ENCODE results near the gene SUN2. TPM values are rescaled to one million over a fixed set of nuclear protein-coding genes. Genes with fewer than 3 reads are reported as not detected.

Gene SUN2
- total RNA-seq, 1 experiment from 2014 or later = 104 TPM

DNA sequence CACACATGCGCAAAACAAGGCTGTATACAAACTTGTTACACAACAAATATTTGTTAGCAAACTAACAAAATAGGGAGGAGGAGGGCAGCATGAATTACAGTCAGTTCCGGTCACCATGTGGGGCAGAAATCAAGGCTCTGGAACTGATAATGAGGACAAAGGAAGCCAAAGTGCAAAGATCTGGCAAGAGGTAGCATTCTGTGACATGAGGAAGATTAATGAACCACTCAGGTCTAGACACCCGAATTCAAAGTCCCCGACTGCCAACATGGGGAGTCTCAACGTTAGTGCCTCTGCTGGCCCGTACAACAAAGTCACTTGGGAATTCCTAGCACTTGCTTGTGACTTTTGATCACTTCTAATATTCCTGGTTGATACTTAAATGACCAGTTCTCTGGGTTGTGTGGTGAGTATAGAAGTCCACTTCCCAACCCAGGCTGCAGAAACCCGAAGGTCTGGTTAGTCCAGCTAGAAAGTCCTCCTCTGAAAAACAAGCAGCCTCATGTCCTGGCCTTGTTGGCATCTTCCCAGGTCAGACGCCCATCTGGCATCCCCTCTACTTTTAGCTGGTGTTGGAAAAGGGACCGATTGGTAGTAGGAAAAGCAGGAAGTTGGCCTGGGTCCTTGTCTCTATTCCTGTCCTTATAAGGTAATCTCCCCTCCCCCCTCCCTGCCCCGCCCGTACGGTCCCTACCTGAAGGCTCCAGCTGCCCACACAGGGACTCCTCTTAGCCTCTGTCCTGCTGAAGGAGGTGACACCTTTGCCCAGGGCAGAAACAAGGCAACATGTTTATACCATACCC lies 1.6 kb downstream of the SUN2 start:
- TF ChIP-seq EZH2 (IDR thresholded peaks at IDR 0.05; ENCODE audit: borderline replicate concordance, low read depth, low read length, poor library complexity, severe bottlenecking) = no peak
- TF ChIP-seq, protein P1, sequence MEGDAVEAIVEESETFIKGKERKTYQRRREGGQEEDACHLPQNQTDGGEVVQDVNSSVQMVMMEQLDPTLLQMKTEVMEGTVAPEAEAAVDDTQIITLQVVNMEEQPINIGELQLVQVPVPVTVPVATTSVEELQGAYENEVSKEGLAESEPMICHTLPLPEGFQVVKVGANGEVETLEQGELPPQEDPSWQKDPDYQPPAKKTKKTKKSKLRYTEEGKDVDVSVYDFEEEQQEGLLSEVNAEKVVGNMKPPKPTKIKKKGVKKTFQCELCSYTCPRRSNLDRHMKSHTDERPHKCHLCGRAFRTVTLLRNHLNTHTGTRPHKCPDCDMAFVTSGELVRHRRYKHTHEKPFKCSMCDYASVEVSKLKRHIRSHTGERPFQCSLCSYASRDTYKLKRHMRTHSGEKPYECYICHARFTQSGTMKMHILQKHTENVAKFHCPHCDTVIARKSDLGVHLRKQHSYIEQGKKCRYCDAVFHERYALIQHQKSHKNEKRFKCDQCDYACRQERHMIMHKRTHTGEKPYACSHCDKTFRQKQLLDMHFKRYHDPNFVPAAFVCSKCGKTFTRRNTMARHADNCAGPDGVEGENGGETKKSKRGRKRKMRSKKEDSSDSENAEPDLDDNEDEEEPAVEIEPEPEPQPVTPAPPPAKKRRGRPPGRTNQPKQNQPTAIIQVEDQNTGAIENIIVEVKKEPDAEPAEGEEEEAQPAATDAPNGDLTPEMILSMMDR (conservative IDR thresholded peaks at IDR 0.05; ENCODE audit: low read depth, low read length) = no peak
- Histone ChIP-seq H3K4me3 (ENCODE audit: low read depth, low read length, poor library complexity, severe bottlenecking) (peak overlapping the region; percentile 97), H3K9me3 (ENCODE audit: low read depth, low read length, poor library complexity, severe bottlenecking) (no peaks in the 10 kb centered on the region), H3K27me3 (replicated peaks; ENCODE audit: insufficient read depth, low read depth, low read length, poor library complexity) (no peaks in the 10 kb centered on the region), H3K27ac (ENCODE audit: low read depth, low read length, poor library complexity, severe bottlenecking) (peak overlapping the region; percentile 29), H3K36me3 (ENCODE audit: insufficient read depth, low read length, poor library complexity, severe bottlenecking) (peaks cover 49% of the 10 kb centered on the region), H3K4me1 (ENCODE audit: insufficient read depth, low read length, poor library complexity, severe bottlenecking) (peaks cover 36% of the 10 kb centered on the region)
- BruUV-seq (replicated peaks) = TSS peak; percentile 50
- no peak for DNase-seq (ENCODE audit: low spot score)
- ChIA-PET POLR2A (ENCODE audit: low non-redundant PET) (interaction anchor here (0.6 kb wide), 1 partner anchor 809 kb away, joined by 8 read pairs; no protein-coding TSS in a partner anchor), CTCF (interaction anchor here (0.7 to 1.7 kb wide), 3 partner anchors 12 to 1499 kb away, joined by 4 to 8 read pairs (median 8); no protein-coding TSS in a partner anchor)
- intact Hi-C loops (cut with micrococcal nuclease; ENCODE audit: unreplicated experiment) = no loop called here

- POLR2A ChIA-PET (ENCODE audit: low non-redundant PET) = no interaction called here
- no TSS peak for BruUV-seq (replicated peaks)
Observed at GRCh38 chr22:38751422-38752346, 4.1 kb downstream of the SUN2 start.

GRCh38 chr22:38751066-38751421 lies 4.8 kb downstream of the SUN2 start:
- H3K27me3 ChIP-seq (replicated peaks; ENCODE audit: insufficient read depth, low read depth, low read length, poor library complexity) = no peaks in the 10 kb centered on the region
- intact Hi-C loops (cut with micrococcal nuclease; ENCODE audit: unreplicated experiment) = no loop called here
- H3K9me3 ChIP-seq (ENCODE audit: low read depth, low read length, poor library complexity, severe bottlenecking) = no peaks in the 10 kb centered on the region
- H3K27ac ChIP-seq (ENCODE audit: low read depth, low read length, poor library complexity, severe bottlenecking) = no peak overlapping the region
- no peak overlapping the region for H3K4me3 ChIP-seq (ENCODE audit: low read depth, low read length, poor library complexity, severe bottlenecking)
- ChIA-PET CTCF (no interaction called here), POLR2A (ENCODE audit: low non-redundant PET) (no interaction called here)
- no peak for DNase-seq (ENCODE audit: low spot score)
- TF ChIP-seq, protein P1 (conservative IDR thresholded peaks at IDR 0.05; ENCODE audit: low read depth, low read length) = no peak
- no peak for TF ChIP-seq EZH2 (IDR thresholded peaks at IDR 0.05; ENCODE audit: borderline replicate concordance, low read depth, low read length, poor library complexity, severe bottlenecking)
- H3K4me1 ChIP-seq (ENCODE audit: insufficient read depth, low read length, poor library complexity, severe bottlenecking) = peaks cover 11% of the 10 kb centered on the region
- H3K36me3 ChIP-seq (ENCODE audit: insufficient read depth, low read length, poor library complexity, severe bottlenecking) = peaks cover 79% of the 10 kb centered on the region
- BruUV-seq (replicated peaks) = no TSS peak

More at GRCh38 chr22:38751422-38752346, 4.1 kb downstream of the SUN2 start:
- TF ChIP-seq, protein P1 (conservative IDR thresholded peaks at IDR 0.05; ENCODE audit: low read depth, low read length) = no peak
- TF ChIP-seq EZH2 (IDR thresholded peaks at IDR 0.05; ENCODE audit: borderline replicate concordance, low read depth, low read length, poor library complexity, severe bottlenecking) = no peak
- intact Hi-C loops (cut with micrococcal nuclease; ENCODE audit: unreplicated experiment) = no loop called here
- H3K27ac ChIP-seq (ENCODE audit: low read depth, low read length, poor library complexity, severe bottlenecking) = no peak overlapping the region
- no peaks in the 10 kb centered on the region for H3K27me3 ChIP-seq (replicated peaks; ENCODE audit: insufficient read depth, low read depth, low read length, poor library complexity)
- peaks cover 16% of the 10 kb centered on the region for H3K4me1 ChIP-seq (ENCODE audit: insufficient read depth, low read length, poor library complexity, severe bottlenecking)
- no peak for DNase-seq (ENCODE audit: low spot score)
- H3K36me3 ChIP-seq (ENCODE audit: insufficient read depth, low read length, poor library complexity, severe bottlenecking) = peaks cover 73% of the 10 kb centered on the region
- H3K4me3 ChIP-seq (ENCODE audit: low read depth, low read length, poor library complexity, severe bottlenecking) = no peak overlapping the region
- H3K9me3 ChIP-seq (ENCODE audit: low read depth, low read length, poor library complexity, severe bottlenecking) = no peaks in the 10 kb centered on the region
- CTCF ChIA-PET = no interaction called here
